Neural progenitor cell (in vitro differentiated cells): ENCODE results near the gene LYSMD3. TPM values are rescaled to one million over a fixed set of nuclear protein-coding genes. Genes with fewer than 3 reads are reported as not detected.

ENCODE experiments used
- DNase-seq: peaks from one replicate; pipeline ENCODE4 v3.0.0-alpha.2; 2016; ENCODE audit warnings: low spot score
- H2AFZ ChIP-seq: fragments of 200-600 bp; sonication (generic); replicated peaks from 2 replicates; pipeline ENCODE4 v1.6.1; 2016; ENCODE audit warnings: antibody characterized with exemption
- H3F3A ChIP-seq: fragments of 200-600 bp; sonication (generic); 2 replicates; pipeline ENCODE4 v1.6.1; 2016; ENCODE audit warnings: antibody characterized with exemption, low read depth
- H3K27ac ChIP-seq: fragments of 200-600 bp; sonication (generic); 2 replicates; pipeline ENCODE4 v1.5.1; 2016; ENCODE audit warnings: mild to moderate bottlenecking
- H3K27me3 ChIP-seq: fragments of 200-600 bp; sonication (generic); 2 replicates; pipeline ENCODE4 v1.6.1; 2016; ENCODE audit warnings: mild to moderate bottlenecking, moderate library complexity
- H3K36me3 ChIP-seq: fragments of 200-600 bp; sonication (generic); 2 replicates; pipeline ENCODE4 v1.5.1; 2016
- H3K4me1 ChIP-seq: fragments of 200-600 bp; sonication (generic); 2 replicates; pipeline ENCODE4 v1.6.1; 2016; ENCODE audit warnings: mixed run types
- H3K4me2 ChIP-seq: fragments of 200-600 bp; sonication (generic); 2 replicates; pipeline ENCODE4 v1.6.1; 2016
- H3K4me3 ChIP-seq: fragments of 200-600 bp; sonication (generic); 2 replicates; pipeline ENCODE4 v1.5.1; 2016
- H3K79me2 ChIP-seq: fragments of 200-600 bp; sonication (generic); 2 replicates; pipeline ENCODE4 v1.6.1; 2016; ENCODE audit warnings: low read depth
- H3K9ac ChIP-seq: fragments of 200-600 bp; sonication (generic); 2 replicates; pipeline ENCODE4 v1.6.1; 2016
- H3K9me3 ChIP-seq: fragments of 200-600 bp; sonication (generic); 2 replicates; pipeline ENCODE4 v1.5.1; 2016; ENCODE audit warnings: low read depth
- H4K20me1 ChIP-seq: fragments of 200-600 bp; sonication (generic); 2 replicates; pipeline ENCODE4 v1.6.1; 2016; ENCODE audit warnings: low read depth
- H3K27ac Mint-ChIP-seq: 3 replicates; pipeline ENCODE4 v1.8.0; 2021; ENCODE audit warnings: mixed read lengths
- H3K27me3 Mint-ChIP-seq: 2 replicates; pipeline ENCODE4 v1.8.0; 2022; ENCODE audit warnings: low read depth, mild to moderate bottlenecking, inconsistent platforms, moderate library complexity, mixed read lengths; ENCODE audit not compliant: insufficient read depth
- H3K36me3 Mint-ChIP-seq: 3 replicates; pipeline ENCODE4 v1.8.0; 2021; ENCODE audit warnings: mixed read lengths
- H3K4me1 Mint-ChIP-seq: 3 replicates; pipeline ENCODE4 v1.8.0; 2021; ENCODE audit warnings: mixed read lengths
- H3K4me3 Mint-ChIP-seq: 3 replicates; pipeline ENCODE4 v1.8.0; 2021; ENCODE audit warnings: mild to moderate bottlenecking, moderate library complexity, mixed read lengths
- H3K9me3 Mint-ChIP-seq: 3 replicates; pipeline ENCODE4 v1.8.0; 2020; ENCODE audit warnings: mixed read lengths
- CTCF ChIP-seq: fragments of 200-600 bp; sonication (generic); IDR thresholded peaks from 2 replicates; pipeline ENCODE4 v1.5.1; 2017; ENCODE audit warnings: antibody characterized with exemption, mild to moderate bottlenecking
- EZH2 ChIP-seq: fragments of 200-600 bp; sonication (generic); IDR thresholded peaks from 2 replicates; pipeline ENCODE4 v1.6.1; 2017; ENCODE audit warnings: antibody characterized with exemption, mild to moderate bottlenecking, moderate library complexity
- EZH2phosphoT487 ChIP-seq: fragments of 200-600 bp; sonication (generic); IDR thresholded peaks from 2 replicates; pipeline ENCODE4 v1.6.1; 2017; ENCODE audit warnings: antibody characterized with exemption
- total RNA-seq: library from RNA; depleted of rRNA; stranded (reverse); fragments of >200 nt; gene quantifications from 2 replicates; pipeline ENCODE4 v1.2.3, GENCODE V29; 2015; ENCODE audit warnings: low replicate concordance

Gene LYSMD3
- total RNA-seq, 1 donor from 2014 or later = 16.3 TPM

- no peaks in the 10 kb centered on the region for H4K20me1 ChIP-seq
- peaks cover 34% of the 10 kb centered on the region for H3F3A ChIP-seq
- H3K4me1 ChIP-seq = peaks cover 15% of the 10 kb centered on the region
- DNase-seq = no peak
- TF ChIP-seq CTCF = no peak
- TF ChIP-seq EZH2 = no peak
- no peak for TF ChIP-seq EZH2phosphoT487
- H2AFZ ChIP-seq = no peak overlapping the region
- no peak overlapping the region for H3K27ac ChIP-seq
- no peak overlapping the region for H3K9ac ChIP-seq
- H3K9me3 ChIP-seq = no peaks in the 10 kb centered on the region
- H3K36me3 ChIP-seq = no peaks in the 10 kb centered on the region
- H3K36me3 Mint-ChIP-seq = peaks cover 5% of the 10 kb centered on the region
- peaks cover 16% of the 10 kb centered on the region for H3K27me3 ChIP-seq
- H3K27me3 Mint-ChIP-seq = peaks cover 10% of the 10 kb centered on the region
- no peak overlapping the region for H3K4me3 Mint-ChIP-seq
- H3K4me3 ChIP-seq = no peak overlapping the region
- peaks cover 29% of the 10 kb centered on the region for H3K4me1 Mint-ChIP-seq
- no peaks in the 10 kb centered on the region for H3K79me2 ChIP-seq
- no peaks in the 10 kb centered on the region for H3K9me3 Mint-ChIP-seq
- H3K4me2 ChIP-seq = no peak overlapping the region
- no peak overlapping the region for H3K27ac Mint-ChIP-seq
Measured at GRCh38 chr5:90479611-90480385, 49.6 kb downstream of the LYSMD3 start.

GRCh38 chr5:90477621-90478215 lies 51.7 kb downstream of the LYSMD3 start:
- Histone ChIP-seq H3K4me1 (peaks cover 21% of the 10 kb centered on the region), H3K4me3 (no peak overlapping the region), H3K79me2 (no peaks in the 10 kb centered on the region), H3K27me3 (peaks cover 26% of the 10 kb centered on the region), H3K36me3 (no peaks in the 10 kb centered on the region), H3K4me2 (no peak overlapping the region), H3K9me3 (no peaks in the 10 kb centered on the region), H2AFZ (no peak overlapping the region), H3K27ac (no peak overlapping the region), H3F3A (peaks cover 45% of the 10 kb centered on the region), H4K20me1 (peaks cover 3% of the 10 kb centered on the region), H3K9ac (no peak overlapping the region)
- TF ChIP-seq EZH2 (no peak), EZH2phosphoT487 (no peak), CTCF (no peak)
- no peak overlapping the region for H3K27ac Mint-ChIP-seq
- peaks cover 12% of the 10 kb centered on the region for H3K27me3 Mint-ChIP-seq
- peaks cover 33% of the 10 kb centered on the region for H3K4me1 Mint-ChIP-seq
- H3K36me3 Mint-ChIP-seq = peaks cover 1% of the 10 kb centered on the region
- no peak for DNase-seq
- H3K4me3 Mint-ChIP-seq = no peak overlapping the region
- no peaks in the 10 kb centered on the region for H3K9me3 Mint-ChIP-seq

- TF ChIP-seq EZH2 (no peak), EZH2phosphoT487 (no peak), CTCF (no peak)
- H3K36me3 Mint-ChIP-seq = peaks cover 1% of the 10 kb centered on the region
- Histone ChIP-seq H3F3A (peaks cover 45% of the 10 kb centered on the region), H3K9ac (no peak overlapping the region), H4K20me1 (peaks cover 3% of the 10 kb centered on the region), H3K4me1 (peaks cover 21% of the 10 kb centered on the region), H3K4me2 (no peak overlapping the region), H3K27me3 (peaks cover 33% of the 10 kb centered on the region), H3K4me3 (no peak overlapping the region), H3K27ac (no peak overlapping the region), H3K9me3 (no peaks in the 10 kb centered on the region), H3K36me3 (no peaks in the 10 kb centered on the region), H3K79me2 (peaks cover 3% of the 10 kb centered on the region), H2AFZ (no peak overlapping the region)
- H3K27ac Mint-ChIP-seq = peak overlapping the region; percentile 2
- H3K4me3 Mint-ChIP-seq = no peak overlapping the region
- H3K9me3 Mint-ChIP-seq = no peaks in the 10 kb centered on the region
- H3K27me3 Mint-ChIP-seq = peaks cover 9% of the 10 kb centered on the region
- peak; percentile 37 for DNase-seq
- H3K4me1 Mint-ChIP-seq = peaks cover 36% of the 10 kb centered on the region
Measured at GRCh38 chr5:90477073-90477472, 52.3 kb downstream of the LYSMD3 start.
